K562 (cell line): ENCODE data around the gene PEDS1. TPM values are rescaled to one million over a fixed set of nuclear protein-coding genes. Genes with fewer than 3 reads are reported as not detected.

Source experiments
- BCOR ChIP-seq: fragments of 450-650 bp; IDR thresholded peaks from 2 replicates; pipeline ENCODE4 v1.6.1; 2016
- CBX1 ChIP-seq: sonication (generic); IDR thresholded peaks from 2 replicates; pipeline ENCODE4 v1.6.1; 2016; ENCODE audit warnings: antibody characterized with exemption, low read depth, mild to moderate bottlenecking
- CBX5 ChIP-seq: IDR thresholded peaks from 2 replicates; pipeline ENCODE4 v1.6.1; 2014; ENCODE audit warnings: low read depth, borderline replicate concordance
- CREBBP ChIP-seq: IDR thresholded peaks from one replicate; pipeline ENCODE4 v1.6.1; 2012; ENCODE audit warnings: low read depth, mild to moderate bottlenecking, control low read depth, inconsistent platforms, low read length
- FOXA3 ChIP-seq, 2 experiments: fragments of 450-650 bp in 1 of 2; sonication (generic) in 1 of 2; formaldehyde crosslinking; IDR thresholded peaks in 1 of 2; conservative IDR thresholded peaks in 1 of 2; 2 replicates each; pipeline versions ENCODE4 v1.4.0 to v1.8.0; 2020 to 2022; ENCODE audit warnings: mild to moderate bottlenecking in 2 of 2, missing genetic modification reagents in 1 of 2
- FOXP4 ChIP-seq: sonication (generic); formaldehyde crosslinking; IDR thresholded peaks from 2 replicates; pipeline ENCODE4 v1.8.0; 2022; ENCODE audit warnings: mild to moderate bottlenecking, missing genetic modification reagents, borderline replicate concordance
- KAT8 ChIP-seq: fragments of 450-650 bp; IDR thresholded peaks from 2 replicates; pipeline ENCODE4 v1.6.1; 2016; ENCODE audit warnings: low read depth, mild to moderate bottlenecking
- KLF16 ChIP-seq: IDR thresholded peaks from 2 replicates; pipeline ENCODE4 v1.6.1; 2016; ENCODE audit warnings: antibody characterized with exemption
- MAFG ChIP-seq: fragments of 450-650 bp; conservative IDR thresholded peaks from 2 replicates; pipeline ENCODE4 v1.6.1; 2016; ENCODE audit warnings: missing genetic modification characterization, missing compliant biosample characterization
- NUFIP1 ChIP-seq: fragments of 450-650 bp; IDR thresholded peaks from 2 replicates; pipeline ENCODE4 v1.6.1; 2018; ENCODE audit not compliant: partially characterized antibody
- PCBP1 ChIP-seq: fragments of 200-400 bp; formaldehyde crosslinking; IDR thresholded peaks from 2 replicates; pipeline ENCODE4 v1.6.1; 2018; ENCODE audit warnings: mild to moderate bottlenecking, low read depth, low read length; ENCODE audit not compliant: poor library complexity, severe bottlenecking
- WHSC1 ChIP-seq: IDR thresholded peaks from one replicate; pipeline ENCODE4 v1.6.1; 2012; ENCODE audit warnings: low read length, control low read depth, inconsistent platforms
- ZBTB49 ChIP-seq: sonication (generic); formaldehyde crosslinking; IDR thresholded peaks from 2 replicates; pipeline ENCODE4 v1.8.0; 2022; ENCODE audit warnings: missing genetic modification reagents, mild to moderate bottlenecking, borderline replicate concordance
- ZNF143 ChIP-seq: sonication (generic); formaldehyde crosslinking; IDR thresholded peaks from 2 replicates; pipeline ENCODE4 v1.9.0; 2022; ENCODE audit warnings: mild to moderate bottlenecking, missing genetic modification reagents
- ZNF23 ChIP-seq: fragments of 250-450 bp; sonication (Bioruptor Pico); IDR thresholded peaks from 2 replicates; pipeline ENCODE4 v1.4.0; 2020; ENCODE audit warnings: mild to moderate bottlenecking
- ZNF311 ChIP-seq: fragments of 250-450 bp; sonication (Bioruptor Pico); IDR thresholded peaks from 2 replicates; pipeline ENCODE4 v1.4.0; 2020; ENCODE audit warnings: mild to moderate bottlenecking, moderate library complexity
- polyA plus RNA-seq, 8 experiments: library from polyadenylated mRNA; depleted of rRNA in 4 of 8; stranded (reverse) in 5 of 8; unstranded in 3 of 8; fragments of >200 nt; fragmentation: Nextera tagmentation in 2 of 8; fragmentation: Illumina TruSeq in 1 of 8; extraction: Ambion mirVana in 2 of 8; extraction: Trizol in 1 of 8; gene quantifications; 2 replicates each; pipeline versions ENCODE4 v1.2.1 to v1.2.3, GENCODE V29; 2011 to 2014; ENCODE audit warnings: inconsistent platforms in 1 of 8, missing spikeins in 1 of 8
- total RNA-seq, 7 experiments: library from RNA; depleted of rRNA in 6 of 7; stranded (reverse); fragments of >200 nt in 6 of 7; fragmentation: Illumina TruSeq in 2 of 7; extraction: Trizol in 2 of 7; gene quantifications; 2 replicates each; pipeline versions ENCODE4 v1.2.1 to v1.2.3, GENCODE V29; 2011 to 2021; ENCODE audit warnings: low replicate concordance in 1 of 7
- TF ChIP-seq, protein P1 (sequence below): sonication (generic); formaldehyde crosslinking; IDR thresholded peaks from 2 replicates; pipeline ENCODE4 v1.8.0; 2022; ENCODE audit warnings: mild to moderate bottlenecking, missing genetic modification reagents
- TF ChIP-seq, protein P2 (sequence below): sonication (generic); formaldehyde crosslinking; IDR thresholded peaks from 2 replicates; pipeline ENCODE4 v1.8.1; 2023; ENCODE audit warnings: mild to moderate bottlenecking, missing genetic modification reagents, moderate library complexity
- TF ChIP-seq, protein P3 (sequence below): fragments of 250-450 bp; sonication (Bioruptor Pico); IDR thresholded peaks from 2 replicates; pipeline ENCODE4 v1.4.0; 2020
- TF ChIP-seq, protein P4 (sequence below): fragments of 250-450 bp; sonication (Bioruptor Pico); IDR thresholded peaks from 2 replicates; pipeline ENCODE4 v1.9.0; 2021; ENCODE audit warnings: mild to moderate bottlenecking

Gene PEDS1
- total and polyA plus RNA-seq, 9 of the 15 experiments (the other 6 are each of a cell fraction or from before 2014, with no cell fraction given) = 2.9 to 38.5 (median 24.2) TPM

- no peak for TF ChIP-seq NUFIP1
- no peak for TF ChIP-seq ZBTB49 (CRISPR knock-in tag)
- TF ChIP-seq, protein P1, sequence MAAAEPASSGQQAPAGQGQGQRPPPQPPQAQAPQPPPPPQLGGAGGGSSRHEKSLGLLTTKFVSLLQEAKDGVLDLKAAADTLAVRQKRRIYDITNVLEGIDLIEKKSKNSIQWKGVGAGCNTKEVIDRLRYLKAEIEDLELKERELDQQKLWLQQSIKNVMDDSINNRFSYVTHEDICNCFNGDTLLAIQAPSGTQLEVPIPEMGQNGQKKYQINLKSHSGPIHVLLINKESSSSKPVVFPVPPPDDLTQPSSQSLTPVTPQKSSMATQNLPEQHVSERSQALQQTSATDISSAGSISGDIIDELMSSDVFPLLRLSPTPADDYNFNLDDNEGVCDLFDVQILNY (CRISPR knock-in tag) = no peak
- no peak; the same call in 1 of the 2 replicates for TF ChIP-seq BCOR
- no peak for TF ChIP-seq KLF16
- no peak for TF ChIP-seq ZNF143 (CRISPR knock-in tag)
- peak; percentile 14; the same call in 1 of the 2 replicates for TF ChIP-seq CBX5
- TF ChIP-seq FOXP4 (CRISPR knock-in tag) = peak; percentile 87; the same call in 1 of the 2 replicates
- no peak for TF ChIP-seq KAT8
- TF ChIP-seq ZNF23 (CRISPR knock-in tag) = no peak
- no peak; a peak in 1 of 4 replicates for TF ChIP-seq FOXA3 (CRISPR knock-in tag; conservative IDR thresholded peaks at IDR 0.05 in 1 of 2, IDR thresholded peaks at IDR 0.05 in 1 of 2)
- TF ChIP-seq, protein P2, sequence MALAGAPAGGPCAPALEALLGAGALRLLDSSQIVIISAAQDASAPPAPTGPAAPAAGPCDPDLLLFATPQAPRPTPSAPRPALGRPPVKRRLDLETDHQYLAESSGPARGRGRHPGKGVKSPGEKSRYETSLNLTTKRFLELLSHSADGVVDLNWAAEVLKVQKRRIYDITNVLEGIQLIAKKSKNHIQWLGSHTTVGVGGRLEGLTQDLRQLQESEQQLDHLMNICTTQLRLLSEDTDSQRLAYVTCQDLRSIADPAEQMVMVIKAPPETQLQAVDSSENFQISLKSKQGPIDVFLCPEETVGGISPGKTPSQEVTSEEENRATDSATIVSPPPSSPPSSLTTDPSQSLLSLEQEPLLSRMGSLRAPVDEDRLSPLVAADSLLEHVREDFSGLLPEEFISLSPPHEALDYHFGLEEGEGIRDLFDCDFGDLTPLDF (CRISPR knock-in tag) = peak; percentile 80; the same call in 1 of the 2 replicates
- TF ChIP-seq CBX1 = peak; percentile 82
- TF ChIP-seq CREBBP = no peak
- TF ChIP-seq, protein P3, sequence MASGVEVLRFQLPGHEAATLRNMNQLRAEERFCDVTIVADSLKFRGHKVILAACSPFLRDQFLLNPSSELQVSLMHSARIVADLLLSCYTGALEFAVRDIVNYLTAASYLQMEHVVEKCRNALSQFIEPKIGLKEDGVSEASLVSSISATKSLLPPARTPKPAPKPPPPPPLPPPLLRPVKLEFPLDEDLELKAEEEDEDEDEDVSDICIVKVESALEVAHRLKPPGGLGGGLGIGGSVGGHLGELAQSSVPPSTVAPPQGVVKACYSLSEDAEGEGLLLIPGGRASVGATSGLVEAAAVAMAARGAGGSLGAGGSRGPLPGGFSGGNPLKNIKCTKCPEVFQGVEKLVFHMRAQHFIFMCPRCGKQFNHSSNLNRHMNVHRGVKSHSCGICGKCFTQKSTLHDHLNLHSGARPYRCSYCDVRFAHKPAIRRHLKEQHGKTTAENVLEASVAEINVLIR (CRISPR knock-in tag) = no peak; the same call in 1 of the 2 replicates
- peak; percentile 49; the same call in 1 of the 2 replicates for TF ChIP-seq ZNF311 (CRISPR knock-in tag)
- TF ChIP-seq, protein P4, sequence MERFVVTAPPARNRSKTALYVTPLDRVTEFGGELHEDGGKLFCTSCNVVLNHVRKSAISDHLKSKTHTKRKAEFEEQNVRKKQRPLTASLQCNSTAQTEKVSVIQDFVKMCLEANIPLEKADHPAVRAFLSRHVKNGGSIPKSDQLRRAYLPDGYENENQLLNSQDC = no peak
- no peak for TF ChIP-seq PCBP1
- TF ChIP-seq WHSC1 = no peak
- no peak for TF ChIP-seq MAFG
Observed at GRCh38 chr20:50153500-50154377, at the start of gene PEDS1 (continued).
